ENCODE measurements around the gene NAP1L1. TPM values are rescaled to one million over a fixed set of nuclear protein-coding genes. Genes with fewer than 3 reads are reported as not detected.

NAP1L1 gene
- total RNA-seq, 1 donor, result 203 TPM

DNA sequence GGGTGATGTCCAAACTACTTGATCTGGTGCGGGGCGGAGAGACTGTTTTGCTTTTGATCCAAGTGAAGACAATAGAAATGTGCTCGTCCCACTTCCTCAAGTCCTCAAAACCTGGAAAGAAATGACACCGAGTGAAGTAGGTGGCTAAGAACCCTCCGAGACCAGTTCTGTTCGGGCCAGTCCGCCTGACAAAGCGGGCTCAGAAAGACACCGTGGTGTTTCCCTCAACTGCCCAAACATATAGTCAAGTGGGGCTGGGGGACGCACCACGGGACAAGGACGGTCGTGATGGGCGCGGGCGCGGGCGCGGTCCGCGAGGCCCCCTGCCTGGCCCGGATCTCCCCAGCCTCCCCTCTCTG, 54.5 kb downstream of the NAP1L1 start:
- peak; percentile 75 for DNase-seq (ENCODE audit: insufficient read length, low spot score, missing footprints)
- peaks cover 11% of the 10 kb centered on the region for H4K20me1 ChIP-seq (ENCODE audit: insufficient read depth, low read length)
- no peak overlapping the region for H2AFZ ChIP-seq (ENCODE audit: low read length)
- H3K27me3 ChIP-seq (ENCODE audit: insufficient read depth, low read length), result no peaks in the 10 kb centered on the region
- peaks cover 40% of the 10 kb centered on the region for H3K4me1 ChIP-seq (ENCODE audit: insufficient read depth, low read length)
- TF ChIP-seq, protein P1, sequence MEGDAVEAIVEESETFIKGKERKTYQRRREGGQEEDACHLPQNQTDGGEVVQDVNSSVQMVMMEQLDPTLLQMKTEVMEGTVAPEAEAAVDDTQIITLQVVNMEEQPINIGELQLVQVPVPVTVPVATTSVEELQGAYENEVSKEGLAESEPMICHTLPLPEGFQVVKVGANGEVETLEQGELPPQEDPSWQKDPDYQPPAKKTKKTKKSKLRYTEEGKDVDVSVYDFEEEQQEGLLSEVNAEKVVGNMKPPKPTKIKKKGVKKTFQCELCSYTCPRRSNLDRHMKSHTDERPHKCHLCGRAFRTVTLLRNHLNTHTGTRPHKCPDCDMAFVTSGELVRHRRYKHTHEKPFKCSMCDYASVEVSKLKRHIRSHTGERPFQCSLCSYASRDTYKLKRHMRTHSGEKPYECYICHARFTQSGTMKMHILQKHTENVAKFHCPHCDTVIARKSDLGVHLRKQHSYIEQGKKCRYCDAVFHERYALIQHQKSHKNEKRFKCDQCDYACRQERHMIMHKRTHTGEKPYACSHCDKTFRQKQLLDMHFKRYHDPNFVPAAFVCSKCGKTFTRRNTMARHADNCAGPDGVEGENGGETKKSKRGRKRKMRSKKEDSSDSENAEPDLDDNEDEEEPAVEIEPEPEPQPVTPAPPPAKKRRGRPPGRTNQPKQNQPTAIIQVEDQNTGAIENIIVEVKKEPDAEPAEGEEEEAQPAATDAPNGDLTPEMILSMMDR (IDR thresholded peaks at IDR 0.05; ENCODE audit: extremely low read depth, low read depth, low read length), result no peak
- no peaks in the 10 kb centered on the region for H3K9me3 ChIP-seq (ENCODE audit: low read depth, low read length)
- H3K4me2 ChIP-seq (ENCODE audit: insufficient read depth, low read length), result peak overlapping the region; percentile 90
- H3K36me3 ChIP-seq (ENCODE audit: insufficient read depth, low read length), result peaks cover 19% of the 10 kb centered on the region
- H3K4me3 ChIP-seq (ENCODE audit: insufficient read depth, low read length), result peak overlapping the region; percentile 96
- H3K27ac ChIP-seq (ENCODE audit: low read depth, low read length), result peak overlapping the region; percentile 93
- H3K79me2 ChIP-seq (ENCODE audit: insufficient read depth, low read length), result peaks cover 61% of the 10 kb centered on the region

DNA sequence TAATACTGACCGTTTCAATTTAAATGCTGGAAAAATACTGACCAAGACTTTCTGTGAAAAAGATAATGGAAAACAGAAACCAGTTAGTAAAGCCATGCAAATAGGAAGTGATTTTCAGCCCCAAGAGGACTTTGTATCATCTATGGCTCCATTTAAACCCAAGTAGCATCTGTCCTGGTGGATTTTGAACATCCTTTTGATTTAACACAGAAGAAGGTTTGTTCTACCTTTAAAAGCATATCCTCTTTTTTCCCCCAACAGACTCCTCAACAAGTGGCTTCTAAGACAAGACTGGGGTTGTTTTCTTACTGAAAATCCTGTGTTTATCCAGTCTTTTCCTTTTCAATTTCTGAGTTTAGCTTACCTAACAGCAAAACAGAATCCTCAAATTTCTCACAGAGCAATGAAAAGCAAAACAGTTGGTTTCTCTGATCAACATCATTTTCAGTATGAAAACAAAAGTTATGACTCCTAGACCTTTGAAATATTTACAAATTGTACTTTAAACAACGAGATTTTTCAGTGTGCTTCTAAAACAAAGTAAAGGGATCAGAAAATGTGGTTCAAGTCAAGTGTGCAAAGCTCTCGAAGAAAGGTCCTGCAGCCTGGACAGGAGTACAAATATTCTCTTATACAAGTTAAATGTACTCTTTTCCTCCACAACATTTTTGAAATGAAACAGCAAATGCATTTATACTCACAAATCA, 55.8 kb downstream of the NAP1L1 start:
- Histone ChIP-seq H3K36me3 (ENCODE audit: insufficient read depth, low read length) (peaks cover 19% of the 10 kb centered on the region), H3K4me2 (ENCODE audit: insufficient read depth, low read length) (peak overlapping the region; percentile 90), H3K4me1 (ENCODE audit: insufficient read depth, low read length) (peaks cover 43% of the 10 kb centered on the region), H3K4me3 (ENCODE audit: insufficient read depth, low read length) (peak overlapping the region; percentile 96), H3K79me2 (ENCODE audit: insufficient read depth, low read length) (peaks cover 49% of the 10 kb centered on the region), H3K27me3 (ENCODE audit: insufficient read depth, low read length) (no peaks in the 10 kb centered on the region), H3K27ac (ENCODE audit: low read depth, low read length) (peak overlapping the region; percentile 93), H2AFZ (ENCODE audit: low read length) (no peak overlapping the region), H3K9me3 (ENCODE audit: low read depth, low read length) (no peaks in the 10 kb centered on the region), H4K20me1 (ENCODE audit: insufficient read depth, low read length) (peaks cover 11% of the 10 kb centered on the region)
- TF ChIP-seq, protein P1 (IDR thresholded peaks at IDR 0.05; ENCODE audit: extremely low read depth, low read depth, low read length), result no peak
- no peak for DNase-seq (ENCODE audit: insufficient read length, low spot score, missing footprints)

DNA sequence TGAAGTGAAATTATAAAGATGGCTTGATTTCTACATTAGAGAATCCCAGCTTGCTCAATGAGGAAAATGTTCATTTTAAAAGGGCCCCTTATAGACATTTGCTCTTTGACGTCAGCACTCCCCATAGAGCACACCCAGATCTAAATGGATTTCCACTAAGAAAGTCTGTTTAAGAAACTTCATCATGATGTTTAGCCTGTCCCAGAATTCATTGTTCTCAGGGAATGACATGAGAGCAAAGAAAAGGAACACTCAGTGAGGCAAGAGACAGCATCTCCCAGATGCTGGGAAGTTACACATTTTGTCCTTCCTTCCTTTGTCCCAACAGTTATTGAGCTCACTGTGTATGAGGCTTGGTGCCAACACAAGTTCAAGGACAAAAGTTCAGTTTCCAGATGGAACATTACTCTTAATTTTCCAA, 57.8 kb downstream of the NAP1L1 start:
- Histone ChIP-seq H3K36me3 (ENCODE audit: insufficient read depth, low read length) (peaks cover 19% of the 10 kb centered on the region), H3K4me3 (ENCODE audit: insufficient read depth, low read length) (peak overlapping the region; percentile 13), H3K27me3 (ENCODE audit: insufficient read depth, low read length) (no peaks in the 10 kb centered on the region), H4K20me1 (ENCODE audit: insufficient read depth, low read length) (peaks cover 11% of the 10 kb centered on the region), H3K4me2 (ENCODE audit: insufficient read depth, low read length) (peak overlapping the region; percentile 13), H3K27ac (ENCODE audit: low read depth, low read length) (peak overlapping the region; percentile 93), H2AFZ (ENCODE audit: low read length) (no peak overlapping the region), H3K79me2 (ENCODE audit: insufficient read depth, low read length) (peaks cover 32% of the 10 kb centered on the region), H3K4me1 (ENCODE audit: insufficient read depth, low read length) (peaks cover 30% of the 10 kb centered on the region), H3K9me3 (ENCODE audit: low read depth, low read length) (no peaks in the 10 kb centered on the region)
- TF ChIP-seq, protein P1 (IDR thresholded peaks at IDR 0.05; ENCODE audit: extremely low read depth, low read depth, low read length), result no peak
- peak; percentile 38 for DNase-seq (ENCODE audit: insufficient read length, low spot score, missing footprints)

DNA sequence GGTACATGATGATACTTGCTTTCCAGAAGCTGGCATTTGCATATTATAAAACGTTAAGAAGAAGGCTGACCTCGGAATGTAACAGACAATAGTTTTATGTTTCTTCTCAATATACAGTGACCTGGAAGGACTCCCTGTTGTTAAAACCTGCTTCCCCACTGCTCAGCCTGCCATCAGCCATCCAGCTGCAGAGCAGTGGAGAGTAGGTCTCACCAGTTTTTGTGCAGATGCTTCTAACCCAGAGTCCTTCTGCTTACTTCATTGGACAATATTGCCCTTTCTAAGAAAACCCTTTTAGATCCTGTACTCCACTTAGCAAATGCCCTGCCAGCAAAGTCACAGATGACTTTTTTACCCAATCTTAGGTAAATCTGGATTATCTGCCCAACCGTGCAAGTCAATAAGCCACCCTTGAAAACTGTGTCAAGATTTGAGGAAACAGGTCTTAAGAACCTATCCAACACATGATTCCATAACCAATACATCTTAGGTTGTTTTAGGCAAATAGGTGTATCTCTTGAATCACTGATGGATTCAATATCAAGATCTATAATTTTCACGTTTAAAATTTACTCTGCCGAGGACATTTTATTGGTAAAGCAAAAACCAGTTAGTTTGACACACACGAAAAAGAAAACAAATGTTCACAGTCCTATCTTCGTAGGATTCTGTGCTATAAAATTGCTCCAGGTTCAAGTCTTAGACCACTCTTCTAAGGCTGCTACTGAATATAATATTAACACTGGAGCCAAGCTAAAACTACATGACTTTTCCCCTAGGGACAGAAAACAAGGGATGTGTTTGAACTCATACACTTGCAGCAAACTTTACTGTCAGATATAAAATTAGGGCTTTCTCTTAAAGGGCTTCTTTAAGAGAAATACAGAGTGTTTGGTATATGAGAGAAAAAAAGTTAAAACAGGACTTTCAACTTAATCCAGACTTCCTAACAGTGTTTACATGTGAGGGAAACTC, 58.6 kb downstream of the NAP1L1 start:
- Histone ChIP-seq H3K4me1 (ENCODE audit: insufficient read depth, low read length) (peaks cover 37% of the 10 kb centered on the region), H3K79me2 (ENCODE audit: insufficient read depth, low read length) (peaks cover 27% of the 10 kb centered on the region), H4K20me1 (ENCODE audit: insufficient read depth, low read length) (peaks cover 9% of the 10 kb centered on the region), H3K27ac (ENCODE audit: low read depth, low read length) (peak overlapping the region; percentile 93), H3K4me3 (ENCODE audit: insufficient read depth, low read length) (no peak overlapping the region), H2AFZ (ENCODE audit: low read length) (no peak overlapping the region), H3K9me3 (ENCODE audit: low read depth, low read length) (no peaks in the 10 kb centered on the region), H3K27me3 (ENCODE audit: insufficient read depth, low read length) (no peaks in the 10 kb centered on the region), H3K4me2 (ENCODE audit: insufficient read depth, low read length) (no peak overlapping the region), H3K36me3 (ENCODE audit: insufficient read depth, low read length) (peaks cover 19% of the 10 kb centered on the region)
- DNase-seq (ENCODE audit: insufficient read length, low spot score, missing footprints), result no peak
- TF ChIP-seq, protein P1 (IDR thresholded peaks at IDR 0.05; ENCODE audit: extremely low read depth, low read depth, low read length), result no peak

Data from osteoblast (primary cell).